DOHH2 (cell line): ENCODE results near the gene IRS2.

Experiments
- CTCF ChIP-seq: fragments of 200-600 bp; sonication (generic); IDR thresholded peaks from one replicate; pipeline ENCODE4 v1.5.1; 2014; ENCODE audit warnings: antibody characterized with exemption, mild to moderate bottlenecking, low read depth, low read length; ENCODE audit not compliant: poor library complexity, severe bottlenecking
- EZH2phosphoT487 ChIP-seq: fragments of 200-600 bp; sonication (generic); IDR thresholded peaks from 2 replicates; pipeline ENCODE4 v1.6.1; 2017; ENCODE audit warnings: borderline replicate concordance, mild to moderate bottlenecking, antibody characterized with exemption, low read length, moderate library complexity, mixed read lengths

- TF ChIP-seq CTCF (no peak), EZH2phosphoT487 (no peak)
Observed at GRCh38 chr13:109728791-109729731, 57.3 kb downstream of the IRS2 start.
